NB4 (cell line): ENCODE data around the gene MRPL33.
A peak's percentile ranks its signal among the peaks of the same experiment; 100 is the strongest.

Source experiments
- DNase-seq: peaks from one replicate; pipeline ENCODE4 v3.0.0; 2010; ENCODE audit warnings: low read depth
- H3K4me3 ChIP-seq: one replicate; pipeline ENCODE4 v1.5.1; 2011; ENCODE audit warnings: mild to moderate bottlenecking, low read depth, low read length, moderate library complexity
- CTCF ChIP-seq: IDR thresholded peaks from one replicate; pipeline ENCODE4 v1.5.1; 2012; ENCODE audit warnings: low read depth, low read length
- MAX ChIP-seq: IDR thresholded peaks from 2 replicates; pipeline ENCODE4 v1.6.1; 2011; ENCODE audit warnings: low read depth, low read length
- MYC ChIP-seq: IDR thresholded peaks from 2 replicates; pipeline ENCODE4 v1.6.1; 2011; ENCODE audit warnings: low read depth, low read length
- POLR2A ChIP-seq: IDR thresholded peaks from 2 replicates; pipeline ENCODE4 v1.6.1; 2011; ENCODE audit warnings: mild to moderate bottlenecking; ENCODE audit not compliant: insufficient read length; ENCODE audit errors: extremely low read depth

MRPL33 gene

GRCh38 chr2:27766287-27766661 is 5.2 kb upstream of the MRPL33 start:
- TF ChIP-seq MYC (no peak), CTCF (no peak), MAX (no peak), POLR2A (no peak)
- H3K4me3 ChIP-seq = no peak overlapping the region
- no peak for DNase-seq

- no peak for DNase-seq
- TF ChIP-seq MYC (no peak), CTCF (no peak)
- H3K4me3 ChIP-seq = peak overlapping the region; percentile 77
Observed at GRCh38 chr2:27771202-27771547, 344 bp upstream of the MRPL33 start.

- peak overlapping the region; percentile 77 for H3K4me3 ChIP-seq
- TF ChIP-seq MAX (0 out of 2 replicates have a peak, but pooled peaks have one; percentile 5), POLR2A (no peak), MYC (peak; percentile 20; the same call in 1 of the 2 replicates)
- peak; percentile 61 for DNase-seq
Observed at GRCh38 chr2:27772804-27773203, 1.3 kb downstream of the MRPL33 start.

GRCh38 chr2:27773959-27774358 is 2.4 kb downstream of the MRPL33 start:
- no peak for TF ChIP-seq POLR2A
- TF ChIP-seq MAX = no peak
- no peak for TF ChIP-seq CTCF
- no peak for TF ChIP-seq MYC
- DNase-seq = peak; percentile 58
- H3K4me3 ChIP-seq = peak overlapping the region; percentile 77

GRCh38 chr2:27776097-27776496 is 4.6 kb downstream of the MRPL33 start:
- H3K4me3 ChIP-seq = peak overlapping the region; percentile 35
- no peak for DNase-seq
- TF ChIP-seq MAX = no peak
- no peak for TF ChIP-seq CTCF
- TF ChIP-seq MYC = no peak
- TF ChIP-seq POLR2A = no peak

- no peak for DNase-seq
- peak overlapping the region; percentile 35 for H3K4me3 ChIP-seq
- TF ChIP-seq MYC = no peak
- no peak for TF ChIP-seq CTCF
- no peak for TF ChIP-seq MAX
- no peak for TF ChIP-seq POLR2A
Observed at GRCh38 chr2:27776696-27777095, 5.2 kb downstream of the MRPL33 start.
